GM23338 (cell line): ENCODE results near the gene NUAK2. TPM values are rescaled to one million over a fixed set of nuclear protein-coding genes. Genes with fewer than 3 reads are reported as not detected.

ENCODE experiments used
- ATAC-seq: fragments of 200-7000 bp; cut with Tn5 transposase; 3 replicates; pipeline ENCODE4 v1.9.1; 2020
- DNase-seq: peaks from one replicate; pipeline ENCODE4 v3.0.0-alpha.2; 2015; ENCODE audit warnings: low spot score
- H2AFZ ChIP-seq: fragments of 200-600 bp; sonication (generic); 2 replicates; pipeline ENCODE4 v1.8.0; 2016; ENCODE audit warnings: antibody characterized with exemption, mild to moderate bottlenecking, moderate library complexity
- H3F3A ChIP-seq: fragments of 200-600 bp; sonication (generic); replicated peaks from 2 replicates; pipeline ENCODE4 v1.8.0; 2017; ENCODE audit warnings: antibody characterized with exemption, mixed run types, low read depth
- H3K27ac ChIP-seq: fragments of 200-600 bp; sonication (generic); 2 replicates; pipeline ENCODE4 v1.6.1; 2016; ENCODE audit warnings: low read depth
- H3K27me3 ChIP-seq: fragments of 200-600 bp; sonication (generic); 2 replicates; pipeline ENCODE4 v1.8.0; 2016; ENCODE audit warnings: mild to moderate bottlenecking, mixed run types, moderate library complexity; ENCODE audit not compliant: insufficient read depth
- H3K36me3 ChIP-seq: fragments of 200-600 bp; sonication (generic); 2 replicates; pipeline ENCODE4 v1.8.0; 2016; ENCODE audit warnings: mild to moderate bottlenecking; ENCODE audit not compliant: insufficient read depth
- H3K4me1 ChIP-seq: fragments of 200-600 bp; sonication (generic); 2 replicates; pipeline ENCODE4 v1.8.0; 2016; ENCODE audit warnings: mild to moderate bottlenecking, moderate library complexity; ENCODE audit not compliant: insufficient read depth
- H3K4me2 ChIP-seq: fragments of 200-600 bp; sonication (generic); 2 replicates; pipeline ENCODE4 v1.7.1; 2017; ENCODE audit warnings: mixed run types
- H3K4me3 ChIP-seq: fragments of 200-600 bp; sonication (generic); 2 replicates; pipeline ENCODE4 v1.6.1; 2016; ENCODE audit warnings: mixed run types
- H3K79me2 ChIP-seq: fragments of 200-600 bp; sonication (generic); replicated peaks from 2 replicates; pipeline ENCODE4 v1.8.0; 2017; ENCODE audit warnings: mild to moderate bottlenecking; ENCODE audit not compliant: insufficient read depth
- H3K9me2 ChIP-seq: fragments of 200-600 bp; sonication (generic); 2 replicates; pipeline ENCODE4 v1.8.0; 2017; ENCODE audit not compliant: insufficient read depth
- H4K20me1 ChIP-seq: fragments of 200-600 bp; sonication (generic); replicated peaks from 2 replicates; pipeline ENCODE4 v1.8.0; 2017; ENCODE audit warnings: mild to moderate bottlenecking; ENCODE audit not compliant: insufficient read depth
- H3K27ac Mint-ChIP-seq: 2 replicates; pipeline ENCODE4 v1.8.0; 2020; ENCODE audit warnings: inconsistent platforms, mild to moderate bottlenecking, moderate library complexity, mixed read lengths
- H3K27me3 Mint-ChIP-seq: 3 replicates; pipeline ENCODE4 v1.8.0; 2022; ENCODE audit warnings: low read depth, mild to moderate bottlenecking, moderate library complexity, mixed read lengths, inconsistent platforms; ENCODE audit not compliant: insufficient read depth, poor library complexity
- H3K36me3 Mint-ChIP-seq: 3 replicates; pipeline ENCODE4 v1.8.0; 2021; ENCODE audit warnings: low read depth, mild to moderate bottlenecking, inconsistent platforms, moderate library complexity, mixed read lengths
- H3K4me1 Mint-ChIP-seq: 3 replicates; pipeline ENCODE4 v1.8.0; 2020; ENCODE audit warnings: mild to moderate bottlenecking, inconsistent platforms, mixed read lengths
- H3K4me3 Mint-ChIP-seq: 3 replicates; pipeline ENCODE4 v1.8.0; 2021; ENCODE audit warnings: moderate library complexity, mild to moderate bottlenecking, inconsistent platforms, mixed read lengths
- H3K9me3 Mint-ChIP-seq: 3 replicates; pipeline ENCODE4 v1.8.0; 2020; ENCODE audit warnings: moderate library complexity, mild to moderate bottlenecking, inconsistent platforms, mixed read lengths
- CREB1 ChIP-seq: fragments of 250-450 bp; sonication (Bioruptor Pico); IDR thresholded peaks from 2 replicates; pipeline ENCODE4 v1.5.0; 2020; ENCODE audit warnings: low read depth, mild to moderate bottlenecking, moderate library complexity
- EZH2 ChIP-seq: fragments of 200-600 bp; sonication (generic); IDR thresholded peaks from one replicate; pipeline ENCODE4 v1.8.0; 2017; ENCODE audit warnings: antibody characterized with exemption, mild to moderate bottlenecking, low read depth; ENCODE audit not compliant: unreplicated experiment
- EZH2phosphoT487 ChIP-seq: fragments of 200-600 bp; sonication (generic); IDR thresholded peaks from one replicate; pipeline ENCODE4 v1.8.1; 2018; ENCODE audit warnings: antibody characterized with exemption; ENCODE audit not compliant: unreplicated experiment
- JUNB ChIP-seq: IDR thresholded peaks from one replicate; pipeline ENCODE4 v1.6.1; 2016; ENCODE audit warnings: antibody characterized with exemption; ENCODE audit not compliant: unreplicated experiment
- NANOG ChIP-seq: IDR thresholded peaks from 2 replicates; pipeline ENCODE4 v1.6.1; 2016; ENCODE audit warnings: antibody characterized with exemption, borderline replicate concordance
- POLR2AphosphoS5 ChIP-seq: IDR thresholded peaks from 2 replicates; pipeline ENCODE4 v1.6.1; 2016; ENCODE audit warnings: antibody characterized with exemption, low read depth
- STAT1 ChIP-seq: IDR thresholded peaks from one replicate; pipeline ENCODE4 v1.6.1; 2016; ENCODE audit warnings: antibody characterized with exemption; ENCODE audit not compliant: unreplicated experiment
- ZNF114 ChIP-seq: fragments of 250-450 bp; sonication (Bioruptor Pico); IDR thresholded peaks from 2 replicates; pipeline ENCODE4 v1.5.0; 2020; ENCODE audit warnings: mild to moderate bottlenecking, moderate library complexity
- ZNF331 ChIP-seq: fragments of 250-450 bp; sonication (Bioruptor Pico); IDR thresholded peaks from 2 replicates; pipeline ENCODE4 v1.5.0; 2020; ENCODE audit warnings: low read depth, mild to moderate bottlenecking, moderate library complexity
- polyA plus RNA-seq: library from polyadenylated mRNA; unstranded; fragments of >200 nt; fragmentation: Nextera tagmentation; extraction: Ambion mirVana; gene quantifications from 2 replicates; pipeline ENCODE4 v1.2.1, GENCODE V29; 2016
- total RNA-seq: library from RNA; depleted of rRNA; stranded (reverse); fragments of >200 nt; shearing (Covaris generic); gene quantifications from 2 replicates; pipeline ENCODE4 v1.2.3, GENCODE V29; 2014
- TF ChIP-seq, protein P1 (sequence below): IDR thresholded peaks from one replicate; pipeline ENCODE4 v1.6.1; 2018; ENCODE audit warnings: antibody characterized with exemption; ENCODE audit not compliant: unreplicated experiment
- TF ChIP-seq, protein P2 (sequence below): fragments of 250-450 bp; sonication (Bioruptor Pico); IDR thresholded peaks from 2 replicates; pipeline ENCODE4 v1.5.0; 2020; ENCODE audit warnings: mild to moderate bottlenecking, moderate library complexity
- TF ChIP-seq, protein P3 (sequence below), 2 experiments: fragments of 200-600 bp in 1 of 2; sonication (generic) in 1 of 2; conservative IDR thresholded peaks; 2 replicates each; pipeline versions ENCODE4 v1.5.1 to v1.6.1; 2016 to 2017; ENCODE audit warnings: antibody characterized with exemption in 2 of 2, low read depth in 2 of 2, mild to moderate bottlenecking in 2 of 2, moderate library complexity in 1 of 2
- TF ChIP-seq, protein P4 (sequence below): IDR thresholded peaks from 2 replicates; pipeline ENCODE4 v1.6.1; 2016; ENCODE audit warnings: antibody characterized with exemption

Gene NUAK2
- total and polyA plus RNA-seq, 2 experiments from 2014 or later, result 7.8 to 15.3 TPM

DNA sequence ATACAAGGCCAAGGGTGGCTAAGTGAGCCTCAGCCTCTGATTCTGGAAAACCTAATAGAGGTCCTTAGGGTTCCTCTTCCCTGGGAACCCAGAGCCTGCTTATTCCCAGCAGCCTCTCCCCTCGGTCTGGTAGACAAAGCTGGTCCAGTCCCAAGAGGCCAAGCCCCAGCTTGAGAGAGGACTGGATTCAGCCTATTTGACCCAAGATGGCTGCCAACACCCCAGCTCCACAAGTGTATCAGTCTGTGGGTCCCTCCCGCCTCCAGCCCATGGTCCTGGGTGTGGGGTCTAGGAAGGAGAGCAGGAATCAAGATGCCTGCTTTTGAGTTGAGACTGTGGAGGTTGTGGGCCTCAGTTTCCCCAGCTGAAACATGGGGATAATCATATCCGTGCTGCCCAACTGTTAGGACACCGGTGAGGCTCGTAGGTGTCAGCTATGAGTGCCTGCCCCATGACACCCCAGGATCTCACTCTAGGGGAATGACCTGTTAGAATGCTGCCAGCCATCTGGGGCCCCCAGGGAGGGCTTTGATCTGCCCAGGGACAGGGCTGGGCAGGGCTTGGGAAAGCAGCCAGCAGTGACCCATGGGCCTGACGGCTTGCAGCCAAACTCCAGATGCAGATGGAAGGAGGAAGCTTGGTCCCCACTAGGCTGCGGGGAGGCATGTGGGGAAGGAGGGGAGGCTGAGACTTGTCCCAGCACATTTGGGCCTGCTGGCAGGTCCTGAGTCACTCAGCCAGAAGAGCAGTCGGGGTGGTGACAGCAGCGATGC, 45.4 kb downstream of the NUAK2 start:
- Mint-ChIP-seq H3K4me3 (no peak overlapping the region), H3K4me1 (peaks cover 23% of the 10 kb centered on the region), H3K27ac (no peak overlapping the region), H3K36me3 (peaks cover 7% of the 10 kb centered on the region; the same call in 2 of the 3 replicates), H3K9me3 (no peaks in the 10 kb centered on the region), H3K27me3 (peaks cover 18% of the 10 kb centered on the region)
- Histone ChIP-seq H3K27me3 (no peaks in the 10 kb centered on the region), H3K4me1 (peaks cover 14% of the 10 kb centered on the region; the same call in 1 of the 2 replicates), H4K20me1 (no peaks in the 10 kb centered on the region), H3K9me2 (no peaks in the 10 kb centered on the region), H3K36me3 (no peaks in the 10 kb centered on the region), H3F3A (peaks cover 6% of the 10 kb centered on the region; the same call in 1 of the 2 replicates), H3K4me2 (no peak overlapping the region), H3K27ac (no peak overlapping the region), H2AFZ (no peak overlapping the region), H3K79me2 (no peaks in the 10 kb centered on the region), H3K4me3 (no peak overlapping the region)
- DNase-seq (no peak), ATAC-seq (no peak)
- TF ChIP-seq STAT1, result no peak
- no peak for TF ChIP-seq ZNF331 (CRISPR knock-in tag)
- TF ChIP-seq EZH2phosphoT487, result no peak
- TF ChIP-seq, protein P1, sequence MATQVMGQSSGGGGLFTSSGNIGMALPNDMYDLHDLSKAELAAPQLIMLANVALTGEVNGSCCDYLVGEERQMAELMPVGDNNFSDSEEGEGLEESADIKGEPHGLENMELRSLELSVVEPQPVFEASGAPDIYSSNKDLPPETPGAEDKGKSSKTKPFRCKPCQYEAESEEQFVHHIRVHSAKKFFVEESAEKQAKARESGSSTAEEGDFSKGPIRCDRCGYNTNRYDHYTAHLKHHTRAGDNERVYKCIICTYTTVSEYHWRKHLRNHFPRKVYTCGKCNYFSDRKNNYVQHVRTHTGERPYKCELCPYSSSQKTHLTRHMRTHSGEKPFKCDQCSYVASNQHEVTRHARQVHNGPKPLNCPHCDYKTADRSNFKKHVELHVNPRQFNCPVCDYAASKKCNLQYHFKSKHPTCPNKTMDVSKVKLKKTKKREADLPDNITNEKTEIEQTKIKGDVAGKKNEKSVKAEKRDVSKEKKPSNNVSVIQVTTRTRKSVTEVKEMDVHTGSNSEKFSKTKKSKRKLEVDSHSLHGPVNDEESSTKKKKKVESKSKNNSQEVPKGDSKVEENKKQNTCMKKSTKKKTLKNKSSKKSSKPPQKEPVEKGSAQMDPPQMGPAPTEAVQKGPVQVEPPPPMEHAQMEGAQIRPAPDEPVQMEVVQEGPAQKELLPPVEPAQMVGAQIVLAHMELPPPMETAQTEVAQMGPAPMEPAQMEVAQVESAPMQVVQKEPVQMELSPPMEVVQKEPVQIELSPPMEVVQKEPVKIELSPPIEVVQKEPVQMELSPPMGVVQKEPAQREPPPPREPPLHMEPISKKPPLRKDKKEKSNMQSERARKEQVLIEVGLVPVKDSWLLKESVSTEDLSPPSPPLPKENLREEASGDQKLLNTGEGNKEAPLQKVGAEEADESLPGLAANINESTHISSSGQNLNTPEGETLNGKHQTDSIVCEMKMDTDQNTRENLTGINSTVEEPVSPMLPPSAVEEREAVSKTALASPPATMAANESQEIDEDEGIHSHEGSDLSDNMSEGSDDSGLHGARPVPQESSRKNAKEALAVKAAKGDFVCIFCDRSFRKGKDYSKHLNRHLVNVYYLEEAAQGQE, result no peak
- no peak for TF ChIP-seq JUNB
- TF ChIP-seq, protein P2, sequence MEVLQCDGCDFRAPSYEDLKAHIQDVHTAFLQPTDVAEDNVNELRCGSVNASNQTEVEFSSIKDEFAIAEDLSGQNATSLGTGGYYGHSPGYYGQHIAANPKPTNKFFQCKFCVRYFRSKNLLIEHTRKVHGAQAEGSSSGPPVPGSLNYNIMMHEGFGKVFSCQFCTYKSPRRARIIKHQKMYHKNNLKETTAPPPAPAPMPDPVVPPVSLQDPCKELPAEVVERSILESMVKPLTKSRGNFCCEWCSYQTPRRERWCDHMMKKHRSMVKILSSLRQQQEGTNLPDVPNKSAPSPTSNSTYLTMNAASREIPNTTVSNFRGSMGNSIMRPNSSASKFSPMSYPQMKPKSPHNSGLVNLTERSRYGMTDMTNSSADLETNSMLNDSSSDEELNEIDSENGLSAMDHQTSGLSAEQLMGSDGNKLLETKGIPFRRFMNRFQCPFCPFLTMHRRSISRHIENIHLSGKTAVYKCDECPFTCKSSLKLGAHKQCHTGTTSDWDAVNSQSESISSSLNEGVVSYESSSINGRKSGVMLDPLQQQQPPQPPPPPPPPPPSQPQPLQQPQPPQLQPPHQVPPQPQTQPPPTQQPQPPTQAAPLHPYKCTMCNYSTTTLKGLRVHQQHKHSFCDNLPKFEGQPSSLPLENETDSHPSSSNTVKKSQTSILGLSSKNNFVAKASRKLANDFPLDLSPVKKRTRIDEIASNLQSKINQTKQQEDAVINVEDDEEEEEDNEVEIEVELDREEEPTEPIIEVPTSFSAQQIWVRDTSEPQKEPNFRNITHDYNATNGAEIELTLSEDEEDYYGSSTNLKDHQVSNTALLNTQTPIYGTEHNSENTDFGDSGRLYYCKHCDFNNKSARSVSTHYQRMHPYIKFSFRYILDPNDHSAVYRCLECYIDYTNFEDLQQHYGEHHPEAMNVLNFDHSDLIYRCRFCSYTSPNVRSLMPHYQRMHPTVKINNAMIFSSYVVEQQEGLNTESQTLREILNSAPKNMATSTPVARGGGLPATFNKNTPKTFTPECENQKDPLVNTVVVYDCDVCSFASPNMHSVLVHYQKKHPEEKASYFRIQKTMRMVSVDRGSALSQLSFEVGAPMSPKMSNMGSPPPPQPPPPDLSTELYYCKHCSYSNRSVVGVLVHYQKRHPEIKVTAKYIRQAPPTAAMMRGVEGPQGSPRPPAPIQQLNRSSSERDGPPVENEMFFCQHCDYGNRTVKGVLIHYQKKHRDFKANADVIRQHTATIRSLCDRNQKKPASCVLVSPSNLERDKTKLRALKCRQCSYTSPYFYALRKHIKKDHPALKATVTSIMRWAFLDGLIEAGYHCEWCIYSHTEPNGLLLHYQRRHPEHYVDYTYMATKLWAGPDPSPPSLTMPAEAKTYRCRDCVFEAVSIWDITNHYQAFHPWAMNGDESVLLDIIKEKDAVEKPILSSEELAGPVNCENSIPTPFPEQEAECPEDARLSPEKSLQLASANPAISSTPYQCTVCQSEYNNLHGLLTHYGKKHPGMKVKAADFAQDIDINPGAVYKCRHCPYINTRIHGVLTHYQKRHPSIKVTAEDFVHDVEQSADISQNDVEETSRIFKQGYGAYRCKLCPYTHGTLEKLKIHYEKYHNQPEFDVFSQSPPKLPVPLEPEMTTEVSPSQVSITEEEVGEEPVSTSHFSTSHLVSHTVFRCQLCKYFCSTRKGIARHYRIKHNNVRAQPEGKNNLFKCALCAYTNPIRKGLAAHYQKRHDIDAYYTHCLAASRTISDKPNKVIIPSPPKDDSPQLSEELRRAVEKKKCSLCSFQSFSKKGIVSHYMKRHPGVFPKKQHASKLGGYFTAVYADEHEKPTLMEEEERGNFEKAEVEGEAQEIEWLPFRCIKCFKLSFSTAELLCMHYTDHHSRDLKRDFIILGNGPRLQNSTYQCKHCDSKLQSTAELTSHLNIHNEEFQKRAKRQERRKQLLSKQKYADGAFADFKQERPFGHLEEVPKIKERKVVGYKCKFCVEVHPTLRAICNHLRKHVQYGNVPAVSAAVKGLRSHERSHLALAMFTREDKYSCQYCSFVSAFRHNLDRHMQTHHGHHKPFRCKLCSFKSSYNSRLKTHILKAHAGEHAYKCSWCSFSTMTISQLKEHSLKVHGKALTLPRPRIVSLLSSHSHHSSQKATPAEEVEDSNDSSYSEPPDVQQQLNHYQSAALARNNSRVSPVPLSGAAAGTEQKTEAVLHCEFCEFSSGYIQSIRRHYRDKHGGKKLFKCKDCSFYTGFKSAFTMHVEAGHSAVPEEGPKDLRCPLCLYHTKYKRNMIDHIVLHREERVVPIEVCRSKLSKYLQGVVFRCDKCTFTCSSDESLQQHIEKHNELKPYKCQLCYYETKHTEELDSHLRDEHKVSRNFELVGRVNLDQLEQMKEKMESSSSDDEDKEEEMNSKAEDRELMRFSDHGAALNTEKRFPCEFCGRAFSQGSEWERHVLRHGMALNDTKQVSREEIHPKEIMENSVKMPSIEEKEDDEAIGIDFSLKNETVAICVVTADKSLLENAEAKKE, result no peak
- TF ChIP-seq CREB1 (CRISPR knock-in tag), result no peak
- TF ChIP-seq, protein P3, sequence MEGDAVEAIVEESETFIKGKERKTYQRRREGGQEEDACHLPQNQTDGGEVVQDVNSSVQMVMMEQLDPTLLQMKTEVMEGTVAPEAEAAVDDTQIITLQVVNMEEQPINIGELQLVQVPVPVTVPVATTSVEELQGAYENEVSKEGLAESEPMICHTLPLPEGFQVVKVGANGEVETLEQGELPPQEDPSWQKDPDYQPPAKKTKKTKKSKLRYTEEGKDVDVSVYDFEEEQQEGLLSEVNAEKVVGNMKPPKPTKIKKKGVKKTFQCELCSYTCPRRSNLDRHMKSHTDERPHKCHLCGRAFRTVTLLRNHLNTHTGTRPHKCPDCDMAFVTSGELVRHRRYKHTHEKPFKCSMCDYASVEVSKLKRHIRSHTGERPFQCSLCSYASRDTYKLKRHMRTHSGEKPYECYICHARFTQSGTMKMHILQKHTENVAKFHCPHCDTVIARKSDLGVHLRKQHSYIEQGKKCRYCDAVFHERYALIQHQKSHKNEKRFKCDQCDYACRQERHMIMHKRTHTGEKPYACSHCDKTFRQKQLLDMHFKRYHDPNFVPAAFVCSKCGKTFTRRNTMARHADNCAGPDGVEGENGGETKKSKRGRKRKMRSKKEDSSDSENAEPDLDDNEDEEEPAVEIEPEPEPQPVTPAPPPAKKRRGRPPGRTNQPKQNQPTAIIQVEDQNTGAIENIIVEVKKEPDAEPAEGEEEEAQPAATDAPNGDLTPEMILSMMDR (conservative IDR thresholded peaks at IDR 0.05; ENCODE audit: low read depth in 2 of 2), result no peak
- TF ChIP-seq EZH2, result no peak
- TF ChIP-seq POLR2AphosphoS5, result no peak
- TF ChIP-seq NANOG, result no peak
- TF ChIP-seq, protein P4, sequence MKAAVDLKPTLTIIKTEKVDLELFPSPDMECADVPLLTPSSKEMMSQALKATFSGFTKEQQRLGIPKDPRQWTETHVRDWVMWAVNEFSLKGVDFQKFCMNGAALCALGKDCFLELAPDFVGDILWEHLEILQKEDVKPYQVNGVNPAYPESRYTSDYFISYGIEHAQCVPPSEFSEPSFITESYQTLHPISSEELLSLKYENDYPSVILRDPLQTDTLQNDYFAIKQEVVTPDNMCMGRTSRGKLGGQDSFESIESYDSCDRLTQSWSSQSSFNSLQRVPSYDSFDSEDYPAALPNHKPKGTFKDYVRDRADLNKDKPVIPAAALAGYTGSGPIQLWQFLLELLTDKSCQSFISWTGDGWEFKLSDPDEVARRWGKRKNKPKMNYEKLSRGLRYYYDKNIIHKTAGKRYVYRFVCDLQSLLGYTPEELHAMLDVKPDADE, result no peak
- TF ChIP-seq ZNF114 (CRISPR knock-in tag), result no peak
